Measurements from ENCODE around the gene SUGP2.

The SUGP2 gene

DNA sequence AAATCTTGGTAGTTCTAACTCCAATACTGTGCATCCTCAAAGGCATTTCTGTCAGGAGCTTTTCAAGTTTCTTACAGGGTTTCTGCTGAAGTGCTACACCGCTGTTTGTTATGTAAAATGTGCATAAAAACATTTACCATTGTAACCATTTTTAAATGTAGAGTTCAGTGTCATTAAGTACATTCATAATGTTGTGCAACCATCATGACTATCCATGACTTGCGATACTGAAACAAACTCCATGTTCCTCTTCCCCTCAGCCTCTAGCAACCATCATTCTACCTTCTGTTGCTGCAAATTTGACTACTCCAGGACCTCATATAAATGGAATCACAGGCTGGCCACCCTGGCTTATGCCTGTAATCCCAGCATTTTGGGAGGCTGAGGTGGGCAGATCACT lies 16.1 kb upstream of the SUGP2 start:
- peaks cover 20% of the 10 kb centered on the region for H3K36me3 ChIP-seq (ENCODE audit: control insufficient read depth, insufficient read depth, low read length)
- H3K27me3 ChIP-seq (replicated peaks; ENCODE audit: control insufficient read depth, insufficient read depth, low read length) = no peaks in the 10 kb centered on the region
- no peak overlapping the region for H3K4me3 ChIP-seq (replicated peaks; ENCODE audit: low read depth, low read length)
- TF ChIP-seq, protein P1, sequence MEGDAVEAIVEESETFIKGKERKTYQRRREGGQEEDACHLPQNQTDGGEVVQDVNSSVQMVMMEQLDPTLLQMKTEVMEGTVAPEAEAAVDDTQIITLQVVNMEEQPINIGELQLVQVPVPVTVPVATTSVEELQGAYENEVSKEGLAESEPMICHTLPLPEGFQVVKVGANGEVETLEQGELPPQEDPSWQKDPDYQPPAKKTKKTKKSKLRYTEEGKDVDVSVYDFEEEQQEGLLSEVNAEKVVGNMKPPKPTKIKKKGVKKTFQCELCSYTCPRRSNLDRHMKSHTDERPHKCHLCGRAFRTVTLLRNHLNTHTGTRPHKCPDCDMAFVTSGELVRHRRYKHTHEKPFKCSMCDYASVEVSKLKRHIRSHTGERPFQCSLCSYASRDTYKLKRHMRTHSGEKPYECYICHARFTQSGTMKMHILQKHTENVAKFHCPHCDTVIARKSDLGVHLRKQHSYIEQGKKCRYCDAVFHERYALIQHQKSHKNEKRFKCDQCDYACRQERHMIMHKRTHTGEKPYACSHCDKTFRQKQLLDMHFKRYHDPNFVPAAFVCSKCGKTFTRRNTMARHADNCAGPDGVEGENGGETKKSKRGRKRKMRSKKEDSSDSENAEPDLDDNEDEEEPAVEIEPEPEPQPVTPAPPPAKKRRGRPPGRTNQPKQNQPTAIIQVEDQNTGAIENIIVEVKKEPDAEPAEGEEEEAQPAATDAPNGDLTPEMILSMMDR (IDR thresholded peaks at IDR 0.05; ENCODE audit: insufficient read depth, low read length, poor library complexity, severe bottlenecking) = no peak
- no peak for DNase-seq (ENCODE audit: extremely low read depth, insufficient read length)

DNA sequence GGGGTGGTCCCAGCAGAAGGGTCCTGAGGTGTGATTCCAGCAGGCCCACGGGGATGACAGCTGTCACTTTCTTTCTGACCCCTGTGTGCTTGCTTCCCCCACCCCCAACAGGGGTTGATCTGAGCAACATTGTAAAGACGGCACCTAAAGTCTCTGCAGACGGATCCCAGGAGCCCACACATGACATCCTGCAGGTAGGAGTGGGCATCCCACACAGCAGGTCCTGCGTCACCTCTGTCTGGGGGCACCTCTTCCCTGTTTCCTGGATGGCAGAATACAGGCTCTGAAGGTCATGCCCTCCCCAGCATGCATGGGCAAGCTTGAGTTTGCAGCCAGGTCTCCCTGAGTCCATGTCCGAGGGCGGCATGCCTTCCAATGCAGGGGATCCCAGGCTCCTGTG lies 10.6 kb upstream of the SUGP2 start:
- TF ChIP-seq, protein P1 (IDR thresholded peaks at IDR 0.05; ENCODE audit: insufficient read depth, low read length, poor library complexity, severe bottlenecking) = no peak
- Histone ChIP-seq H3K36me3 (ENCODE audit: control insufficient read depth, insufficient read depth, low read length) (peaks cover 18% of the 10 kb centered on the region), H3K27me3 (replicated peaks; ENCODE audit: control insufficient read depth, insufficient read depth, low read length) (no peaks in the 10 kb centered on the region), H3K4me3 (replicated peaks; ENCODE audit: low read depth, low read length) (no peak overlapping the region)
- DNase-seq (ENCODE audit: extremely low read depth, insufficient read length) = no peak

DNA sequence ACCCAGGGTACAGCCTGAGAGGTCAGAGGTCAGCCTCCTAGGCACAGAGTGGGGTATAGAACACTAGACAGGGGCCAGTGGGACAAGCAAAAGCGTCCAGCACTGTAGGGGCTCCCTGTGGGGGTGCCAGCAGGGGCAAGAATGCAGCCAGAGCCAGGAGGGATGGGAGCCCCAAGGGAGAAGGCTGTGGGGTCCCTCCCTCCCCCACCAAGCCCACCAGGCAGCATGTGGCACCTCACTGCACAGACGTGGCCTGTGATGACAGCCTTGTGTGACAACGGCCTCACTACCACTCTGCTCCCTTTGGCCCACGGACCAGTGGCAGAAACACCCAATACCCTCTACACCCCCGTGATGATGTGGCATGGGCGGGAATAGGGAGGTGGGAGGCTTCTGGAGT lies 10.2 kb upstream of the SUGP2 start:
- H3K4me3 ChIP-seq (replicated peaks; ENCODE audit: low read depth, low read length) = no peak overlapping the region
- TF ChIP-seq, protein P1 (IDR thresholded peaks at IDR 0.05; ENCODE audit: insufficient read depth, low read length, poor library complexity, severe bottlenecking) = no peak

DNA sequence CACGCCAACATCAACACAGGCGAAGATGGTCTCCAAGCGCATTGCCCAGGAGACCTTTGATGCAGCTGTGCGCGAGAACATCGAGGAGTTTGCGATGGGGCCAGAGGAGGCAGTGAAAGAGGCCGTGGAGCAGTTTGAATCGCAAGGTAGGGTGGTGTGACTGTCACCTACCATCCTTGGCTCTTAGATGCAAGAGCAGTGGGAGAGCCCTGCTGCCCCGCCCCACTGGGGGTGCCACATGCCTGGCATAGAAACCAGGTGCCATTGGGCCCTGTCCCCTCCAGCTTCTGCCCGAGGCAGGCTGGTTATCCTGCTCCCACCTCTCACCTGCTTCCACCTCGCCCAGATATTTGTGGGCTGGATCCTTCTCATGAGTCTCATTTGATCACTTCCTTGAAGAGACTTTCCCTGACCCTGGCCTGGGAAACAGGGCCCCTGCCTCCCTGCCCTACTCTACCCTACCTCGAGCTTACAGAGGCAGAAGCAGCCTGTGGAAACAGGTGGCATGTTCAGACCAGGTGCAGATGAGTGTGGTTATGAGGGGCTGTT lies 9.5 kb upstream of the SUGP2 start:
- Histone ChIP-seq H3K36me3 (ENCODE audit: control insufficient read depth, insufficient read depth, low read length) (peaks cover 19% of the 10 kb centered on the region), H3K27me3 (replicated peaks; ENCODE audit: control insufficient read depth, insufficient read depth, low read length) (no peaks in the 10 kb centered on the region)
- TF ChIP-seq, protein P1 (IDR thresholded peaks at IDR 0.05; ENCODE audit: insufficient read depth, low read length, poor library complexity, severe bottlenecking) = no peak

More for the DNA sequence above, 10.2 kb upstream of the SUGP2 start:
- H3K36me3 ChIP-seq (ENCODE audit: control insufficient read depth, insufficient read depth, low read length) = peaks cover 18% of the 10 kb centered on the region
- H3K27me3 ChIP-seq (replicated peaks; ENCODE audit: control insufficient read depth, insufficient read depth, low read length) = no peaks in the 10 kb centered on the region
- no peak for DNase-seq (ENCODE audit: extremely low read depth, insufficient read length)

DNA sequence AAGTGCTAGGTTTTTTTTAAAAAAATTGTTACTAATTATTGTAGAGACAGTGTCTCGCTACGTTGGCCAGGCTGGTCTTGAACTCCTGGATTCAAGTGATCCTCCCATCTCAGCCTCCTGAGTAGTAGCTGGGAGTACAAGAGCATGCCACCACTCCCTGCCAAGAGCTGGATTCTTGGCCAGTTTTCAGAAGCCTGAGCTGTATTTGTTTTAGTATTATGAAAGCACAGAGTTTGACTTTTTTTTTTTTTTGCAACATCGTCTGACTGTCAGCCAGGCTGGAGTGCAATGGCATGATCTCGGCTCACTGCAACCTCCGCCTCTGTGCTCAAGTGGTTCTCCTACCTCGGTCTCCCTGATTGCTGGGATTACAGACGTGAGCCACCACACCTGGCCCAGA lies 7.1 kb upstream of the SUGP2 start:
- DNase-seq (ENCODE audit: extremely low read depth, insufficient read length) = no peak
- TF ChIP-seq, protein P1 (IDR thresholded peaks at IDR 0.05; ENCODE audit: insufficient read depth, low read length, poor library complexity, severe bottlenecking) = no peak
- Histone ChIP-seq H3K27me3 (replicated peaks; ENCODE audit: control insufficient read depth, insufficient read depth, low read length) (no peaks in the 10 kb centered on the region), H3K36me3 (ENCODE audit: control insufficient read depth, insufficient read depth, low read length) (peaks cover 20% of the 10 kb centered on the region), H3K4me3 (replicated peaks; ENCODE audit: low read depth, low read length) (no peak overlapping the region)

More for the DNA sequence above, 9.5 kb upstream of the SUGP2 start:
- no peak for DNase-seq (ENCODE audit: extremely low read depth, insufficient read length)
- no peak overlapping the region for H3K4me3 ChIP-seq (replicated peaks; ENCODE audit: low read depth, low read length)

DNA sequence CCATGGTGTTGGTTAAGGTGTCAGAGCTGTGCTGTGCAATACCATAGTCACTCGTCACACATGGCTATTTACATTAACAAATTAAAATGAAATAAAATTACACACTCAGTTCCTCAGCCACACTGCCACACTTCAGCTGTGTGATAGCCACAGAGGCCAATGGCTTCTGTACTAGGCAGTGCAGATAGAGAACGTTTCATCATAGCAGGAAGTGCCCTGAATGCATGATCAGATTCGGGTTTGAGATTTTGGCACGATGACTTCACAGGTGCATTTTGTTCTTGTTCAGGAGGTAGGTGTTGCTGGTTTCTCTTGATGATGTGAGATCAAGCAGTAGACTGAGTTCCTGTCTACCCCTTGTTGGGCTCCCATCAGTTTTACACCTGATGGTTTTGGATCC lies 6.6 kb upstream of the SUGP2 start:
- Histone ChIP-seq H3K4me3 (replicated peaks; ENCODE audit: low read depth, low read length) (no peak overlapping the region), H3K36me3 (ENCODE audit: control insufficient read depth, insufficient read depth, low read length) (peaks cover 20% of the 10 kb centered on the region), H3K27me3 (replicated peaks; ENCODE audit: control insufficient read depth, insufficient read depth, low read length) (no peaks in the 10 kb centered on the region)
- TF ChIP-seq, protein P1 (IDR thresholded peaks at IDR 0.05; ENCODE audit: insufficient read depth, low read length, poor library complexity, severe bottlenecking) = no peak
- DNase-seq (ENCODE audit: extremely low read depth, insufficient read length) = no peak

All from GM06990 (cell line).